HG02973 (cell line): Measurements from ENCODE around the gene LMX1A.
A peak's percentile ranks its signal among the peaks of the same experiment; 100 is the strongest.

ENCODE experiments used
- ATAC-seq: cut with Tn5 transposase; IDR thresholded peaks from one replicate; pipeline ENCODE4 v1.9.1; 2021; ENCODE audit warnings: moderate library complexity; ENCODE audit not compliant: unreplicated experiment

Gene LMX1A

GRCh38 chr1:165279882-165280281 is 76.6 kb downstream of the LMX1A start:
- no peak for ATAC-seq

- ATAC-seq = no peak
These were observed 80.2 kb downstream of the LMX1A start for GRCh38 chr1:165276314-165276713.

GRCh38 chr1:165265196-165265838 is 91.2 kb downstream of the LMX1A start:
- no peak for ATAC-seq

- ATAC-seq = no peak
These were observed 96.6 kb downstream of the LMX1A start for GRCh38 chr1:165259706-165260428.

GRCh38 chr1:165259236-165259635 is 97.3 kb downstream of the LMX1A start:
- no peak for ATAC-seq

- ATAC-seq = peak; percentile 63
These were observed 98.5 kb downstream of the LMX1A start for GRCh38 chr1:165257969-165258459.

GRCh38 chr1:165254896-165255625 is 101.5 kb downstream of the LMX1A start:
- no peak for ATAC-seq

- no peak for ATAC-seq
These were observed 102.1 kb downstream of the LMX1A start for GRCh38 chr1:165254376-165254775.

- ATAC-seq = no peak
These were observed 102.7 kb downstream of the LMX1A start for GRCh38 chr1:165253818-165254254.

- no peak for ATAC-seq
These were observed 107.4 kb downstream of the LMX1A start for GRCh38 chr1:165248969-165249571.

GRCh38 chr1:165241952-165242351 is 114.6 kb downstream of the LMX1A start:
- ATAC-seq = no peak

GRCh38 chr1:165241321-165241720 is 115.2 kb downstream of the LMX1A start:
- ATAC-seq = no peak

- no peak for ATAC-seq
These were observed 116.0 kb downstream of the LMX1A start for GRCh38 chr1:165240492-165240891.

GRCh38 chr1:165239873-165240272 is 116.6 kb downstream of the LMX1A start:
- ATAC-seq = no peak

GRCh38 chr1:165235777-165236291 is 120.7 kb downstream of the LMX1A start:
- no peak for ATAC-seq

GRCh38 chr1:165235155-165235776 is 121.2 kb downstream of the LMX1A start:
- ATAC-seq = no peak

- no peak for ATAC-seq
These were observed 122.4 kb downstream of the LMX1A start for GRCh38 chr1:165234149-165234548.

GRCh38 chr1:165228676-165229075 is 127.8 kb downstream of the LMX1A start:
- ATAC-seq = no peak

- no peak for ATAC-seq
These were observed 128.3 kb downstream of the LMX1A start for GRCh38 chr1:165228111-165228655.

- no peak for ATAC-seq
These were observed 130.2 kb downstream of the LMX1A start for GRCh38 chr1:165226326-165226725.
